ENCODE measurements around the gene RGS3. TPM values are rescaled to one million over a fixed set of nuclear protein-coding genes. Genes with fewer than 3 reads are reported as not detected.

The RGS3 gene
- total RNA-seq, 1 donor from 2014 or later = 12.8 TPM

- DNase-seq = no peak
These were observed 2.1 kb downstream of the RGS3 start for GRCh38 chr9:113465599-113466140.

- no peak for DNase-seq
These were observed 3.7 kb downstream of the RGS3 start for GRCh38 chr9:113467183-113467582.

- peak; percentile 22 for DNase-seq
These were observed 5.4 kb downstream of the RGS3 start for GRCh38 chr9:113468716-113469448.

GRCh38 chr9:113471143-113471542 lies 7.6 kb downstream of the RGS3 start:
- no peak for DNase-seq

- DNase-seq = no peak
These were observed 8.0 kb downstream of the RGS3 start for GRCh38 chr9:113471566-113471965.

GRCh38 chr9:113472199-113472598 lies 8.7 kb downstream of the RGS3 start:
- no peak for DNase-seq

- DNase-seq = no peak
These were observed 11.0 kb downstream of the RGS3 start for GRCh38 chr9:113474360-113475028.

GRCh38 chr9:113475031-113475430 lies 11.5 kb downstream of the RGS3 start:
- DNase-seq = no peak

- DNase-seq = no peak
These were observed 12.5 kb downstream of the RGS3 start for GRCh38 chr9:113475992-113476391.

GRCh38 chr9:113476511-113476916 lies 13.0 kb downstream of the RGS3 start:
- no peak for DNase-seq

- DNase-seq = no peak
These were observed 13.5 kb downstream of the RGS3 start for GRCh38 chr9:113477058-113477457.

GRCh38 chr9:113477661-113478060 lies 14.1 kb downstream of the RGS3 start:
- DNase-seq = no peak

GRCh38 chr9:113479174-113479621 lies 15.7 kb downstream of the RGS3 start:
- no peak for DNase-seq

GRCh38 chr9:113480612-113481011 lies 17.1 kb downstream of the RGS3 start:
- no peak for DNase-seq

GRCh38 chr9:113481176-113481787 lies 17.8 kb downstream of the RGS3 start:
- no peak for DNase-seq

- DNase-seq = no peak
These were observed 18.8 kb downstream of the RGS3 start for GRCh38 chr9:113482341-113482740.

- no peak for DNase-seq
These were observed 19.6 kb downstream of the RGS3 start for GRCh38 chr9:113482991-113483675.

- DNase-seq = no peak
These were observed 20.2 kb downstream of the RGS3 start for GRCh38 chr9:113483676-113484257.

GRCh38 chr9:113484258-113484730 lies 20.8 kb downstream of the RGS3 start:
- no peak for DNase-seq

GRCh38 chr9:113485761-113486115 lies 22.2 kb downstream of the RGS3 start:
- DNase-seq = no peak

- no peak for DNase-seq
These were observed 22.8 kb downstream of the RGS3 start for GRCh38 chr9:113486327-113486726.

- no peak for DNase-seq
These were observed 24.5 kb downstream of the RGS3 start for GRCh38 chr9:113488071-113488470.

Measured in occipital lobe (tissue), 2 donors.